NCI-H82 (cell line): Measurements from ENCODE around the gene PSMA7.

Source experiments
- DNase-seq: peaks from one replicate; lab custom pipeline; 2025; lab: John Stamatoyannopoulos, UW

The PSMA7 gene

GRCh38 chr20:62136283-62137091 lies 6.7 kb downstream of the PSMA7 start:
- DNase-seq = peak; percentile 78

GRCh38 chr20:62135573-62136266 lies 7.5 kb downstream of the PSMA7 start:
- DNase-seq = no peak

- DNase-seq = no peak
Observed at GRCh38 chr20:62134735-62135231, 8.4 kb downstream of the PSMA7 start.

- peak; percentile 37 for DNase-seq
Observed at GRCh38 chr20:62133864-62134263, 9.3 kb downstream of the PSMA7 start.

GRCh38 chr20:62133051-62133845 lies 9.9 kb downstream of the PSMA7 start:
- no peak for DNase-seq

- no peak for DNase-seq
Observed at GRCh38 chr20:62132421-62132820, 10.8 kb downstream of the PSMA7 start.

- DNase-seq = no peak
Observed at GRCh38 chr20:62131560-62132320, 11.5 kb downstream of the PSMA7 start.

- DNase-seq = no peak
Observed at GRCh38 chr20:62129731-62130531, 13.3 kb downstream of the PSMA7 start.

GRCh38 chr20:62128502-62128901 lies 14.7 kb downstream of the PSMA7 start:
- DNase-seq = no peak

- no peak for DNase-seq
Observed at GRCh38 chr20:62127799-62128198, 15.4 kb downstream of the PSMA7 start.

GRCh38 chr20:62126141-62126540 lies 17.1 kb downstream of the PSMA7 start:
- DNase-seq = no peak

- peak; percentile 30 for DNase-seq
Observed at GRCh38 chr20:62123450-62124118, 19.6 kb downstream of the PSMA7 start.

GRCh38 chr20:62122654-62123449 lies 20.3 kb downstream of the PSMA7 start:
- peak; percentile 80 for DNase-seq

GRCh38 chr20:62121776-62122653 lies 21.2 kb downstream of the PSMA7 start, which contains the start of gene LSM14B:
Gene LSM14B (plus strand): TSS chr20:62122475. CDS start chr20:62122667, 192 bp downstream.
- peak; percentile 97 for DNase-seq

- no peak for DNase-seq
Observed at GRCh38 chr20:62120990-62121775, 22.0 kb downstream of the PSMA7 start.

GRCh38 chr20:62120365-62120762 lies 22.8 kb downstream of the PSMA7 start:
- no peak for DNase-seq

- DNase-seq = no peak
Observed at GRCh38 chr20:62119591-62120364, 23.4 kb downstream of the PSMA7 start.
